Stimulated activated naive CD8-positive, alpha-beta T cell treated with anti-CD3 and anti-CD28 coated beads, Interleukin-15, Interleukin-2, amounts not matched to agents 100 U/mL and 50 U/mL, for 24 hours (primary cell): ENCODE measurements around the gene SOX6.

Source experiments
- ATAC-seq: fragments of 150-1000 bp; cut with Tn5 transposase; one replicate; pipeline ENCODE4 v1.10.0; 2021
- DNase-seq: peaks from one replicate; pipeline ENCODE4 v3.0.0; 2021

The SOX6 gene

DNA sequence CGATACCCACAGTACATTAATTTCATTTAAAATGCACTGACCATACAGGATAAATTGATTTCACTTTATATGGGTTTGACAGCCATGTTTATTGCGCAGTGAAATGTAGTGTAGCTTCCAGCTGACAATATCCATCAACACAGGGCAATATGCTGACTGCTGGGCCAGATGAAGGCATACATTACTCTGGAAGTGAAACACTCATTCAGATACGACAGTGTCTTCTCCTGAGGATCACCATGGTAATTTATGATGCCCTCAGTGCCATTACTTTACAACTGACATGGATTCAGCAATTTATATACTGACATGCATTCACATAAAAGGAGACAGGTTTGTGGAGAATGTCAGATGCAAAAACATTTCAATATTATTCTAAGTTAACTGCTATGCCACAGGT lies 365.1 kb downstream of the SOX6 start:
- DNase-seq (no peak), ATAC-seq (no peak)

GRCh38 chr11:15989685-15990084 lies 366.7 kb downstream of the SOX6 start:
- no peak for ATAC-seq
- DNase-seq, result no peak

- ATAC-seq, result no peak
- no peak for DNase-seq
Observed at GRCh38 chr11:15988693-15989231, 367.6 kb downstream of the SOX6 start.

GRCh38 chr11:15988016-15988550 lies 368.3 kb downstream of the SOX6 start:
- ATAC-seq, result no peak
- no peak for DNase-seq

GRCh38 chr11:15987046-15987445 lies 369.3 kb downstream of the SOX6 start:
- ATAC-seq (no peak), DNase-seq (no peak)

DNA sequence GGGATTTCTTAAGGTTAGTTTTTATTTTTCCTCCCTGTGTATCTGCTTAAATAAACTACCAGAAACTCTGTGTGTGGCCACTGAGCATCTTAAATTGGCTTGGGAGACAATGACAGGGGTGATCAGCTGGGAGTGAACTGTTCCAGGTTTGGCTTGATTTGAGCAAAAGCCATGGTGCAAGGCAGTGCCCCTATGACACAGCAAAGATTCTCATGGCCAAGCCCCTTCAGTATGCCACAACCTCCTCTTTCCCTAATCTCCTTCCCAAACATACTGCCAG lies 370.5 kb downstream of the SOX6 start:
- no peak for DNase-seq
- ATAC-seq, result no peak

DNA sequence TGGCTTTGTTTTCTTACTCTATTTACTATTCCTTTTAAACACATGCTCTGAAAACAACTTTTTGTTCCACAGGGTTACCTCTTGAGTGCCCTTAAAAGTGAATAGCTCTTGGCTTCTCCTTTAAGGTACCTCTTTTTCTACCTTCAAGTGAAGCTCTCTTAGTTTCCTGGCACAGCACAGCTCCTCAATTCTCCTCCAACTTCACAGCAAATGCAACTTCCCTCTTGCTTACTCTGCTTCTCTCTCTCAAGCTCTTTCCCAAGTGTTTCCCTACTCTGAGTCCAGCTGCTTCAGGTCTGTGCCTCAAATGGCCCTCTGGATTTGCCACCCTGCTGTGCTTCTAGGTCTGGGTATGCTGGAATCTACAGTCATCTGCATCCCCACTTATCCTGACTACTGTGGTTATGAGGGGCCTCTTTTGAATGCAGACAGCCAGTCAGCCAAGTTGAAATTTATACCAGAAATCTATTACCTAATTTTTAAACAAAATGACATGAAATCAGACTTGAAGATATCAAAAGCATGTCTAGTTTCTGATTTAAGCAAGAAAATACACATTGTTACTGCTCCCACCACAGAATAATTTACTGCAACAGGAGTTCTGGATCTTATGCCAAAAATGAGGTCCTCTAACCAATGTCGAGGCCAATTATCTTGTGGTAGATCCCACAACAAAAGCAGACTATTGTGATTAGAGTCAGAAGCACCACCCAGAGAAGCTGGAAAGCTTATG lies 371.1 kb downstream of the SOX6 start:
- ATAC-seq (no peak), DNase-seq (no peak)

GRCh38 chr11:15981292-15981691 lies 375.1 kb downstream of the SOX6 start:
- no peak for DNase-seq
- ATAC-seq, result no peak

GRCh38 chr11:15977116-15977515 lies 379.2 kb downstream of the SOX6 start:
- ATAC-seq, result no peak
- no peak for DNase-seq

- ATAC-seq (no peak), DNase-seq (no peak)
Observed at GRCh38 chr11:15976433-15977045, 379.8 kb downstream of the SOX6 start.

GRCh38 chr11:15975742-15976141 lies 380.6 kb downstream of the SOX6 start:
- no peak for ATAC-seq
- DNase-seq, result no peak

- DNase-seq (no peak), ATAC-seq (no peak)
Observed at GRCh38 chr11:15972838-15973237, 383.5 kb downstream of the SOX6 start.

- no peak for DNase-seq
- no peak for ATAC-seq
Observed at GRCh38 chr11:15971215-15971546, 385.2 kb downstream of the SOX6 start.

- no peak for ATAC-seq
- no peak for DNase-seq
Observed at GRCh38 chr11:15970506-15971214, 385.7 kb downstream of the SOX6 start.

DNA sequence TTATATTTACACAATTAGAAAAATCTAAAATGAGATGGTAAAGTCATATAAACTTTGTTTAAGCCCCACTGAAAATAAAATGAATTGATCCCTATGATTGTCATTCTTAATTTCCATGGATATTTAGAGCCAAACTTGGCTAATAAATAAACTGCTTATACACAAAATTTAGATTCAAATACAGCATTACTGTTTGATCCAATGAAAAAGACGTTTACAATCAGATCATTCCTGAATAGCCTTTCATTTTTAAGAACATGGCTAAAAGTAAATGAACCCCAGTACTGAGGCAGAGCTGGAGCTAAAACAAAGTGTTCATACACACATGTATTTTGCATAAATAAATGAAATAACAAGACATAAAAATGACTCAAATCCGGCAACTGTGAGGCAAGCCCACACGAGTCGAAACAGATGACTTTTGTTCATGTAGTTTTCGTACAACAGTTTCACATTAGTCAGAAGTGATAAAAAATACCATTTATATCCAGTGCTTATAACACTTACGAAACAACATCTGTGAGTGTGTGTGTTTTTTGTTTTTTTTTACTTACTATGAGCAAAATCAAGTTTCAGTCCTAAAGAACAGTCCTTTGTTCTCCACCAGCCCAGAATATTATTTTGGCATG lies 386.5 kb downstream of the SOX6 start:
- no peak for ATAC-seq
- no peak for DNase-seq

- DNase-seq, result no peak
Observed at GRCh38 chr11:15969281-15969680, 387.1 kb downstream of the SOX6 start.

DNA sequence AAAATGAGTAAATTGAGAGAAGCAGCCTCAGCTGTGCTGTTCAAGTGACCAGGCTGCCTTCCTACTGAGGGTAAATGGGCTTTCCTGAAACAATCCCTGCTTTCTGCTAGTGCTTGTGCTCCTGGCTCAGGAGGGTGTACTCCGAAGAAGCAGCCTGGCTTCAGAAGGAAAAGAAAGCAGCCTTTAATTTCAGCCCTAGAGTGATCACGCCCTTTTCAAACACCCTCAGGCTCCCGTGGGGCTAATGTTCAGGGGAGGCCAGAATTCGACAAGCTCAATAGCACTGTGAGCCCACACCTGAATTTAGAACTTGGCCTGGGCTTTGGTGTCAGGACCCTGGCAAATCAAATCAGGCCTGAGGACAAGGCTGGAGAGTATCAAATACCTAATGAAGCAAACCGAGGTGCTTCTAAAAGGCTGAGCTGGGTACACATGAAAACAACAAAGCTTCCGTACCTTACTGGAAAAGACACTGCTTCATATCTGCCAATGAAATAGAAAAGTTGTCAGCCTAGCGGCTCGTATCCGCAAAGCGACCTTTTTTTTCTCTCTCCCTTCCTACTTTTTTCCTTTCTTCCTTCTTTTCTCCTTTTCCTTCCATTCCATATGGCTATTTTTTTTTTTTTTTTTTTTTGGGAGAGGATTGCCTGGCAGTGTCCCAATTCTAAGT lies 387.8 kb downstream of the SOX6 start:
- ATAC-seq (no peak), DNase-seq (no peak)

More at GRCh38 chr11:15969281-15969680, 387.1 kb downstream of the SOX6 start:
- ATAC-seq, result no peak

GRCh38 chr11:15967966-15968365 lies 388.4 kb downstream of the SOX6 start:
- DNase-seq (no peak), ATAC-seq (no peak)

- ATAC-seq, result no peak
- DNase-seq, result no peak
Observed at GRCh38 chr11:15967166-15967565, 389.2 kb downstream of the SOX6 start.

DNA sequence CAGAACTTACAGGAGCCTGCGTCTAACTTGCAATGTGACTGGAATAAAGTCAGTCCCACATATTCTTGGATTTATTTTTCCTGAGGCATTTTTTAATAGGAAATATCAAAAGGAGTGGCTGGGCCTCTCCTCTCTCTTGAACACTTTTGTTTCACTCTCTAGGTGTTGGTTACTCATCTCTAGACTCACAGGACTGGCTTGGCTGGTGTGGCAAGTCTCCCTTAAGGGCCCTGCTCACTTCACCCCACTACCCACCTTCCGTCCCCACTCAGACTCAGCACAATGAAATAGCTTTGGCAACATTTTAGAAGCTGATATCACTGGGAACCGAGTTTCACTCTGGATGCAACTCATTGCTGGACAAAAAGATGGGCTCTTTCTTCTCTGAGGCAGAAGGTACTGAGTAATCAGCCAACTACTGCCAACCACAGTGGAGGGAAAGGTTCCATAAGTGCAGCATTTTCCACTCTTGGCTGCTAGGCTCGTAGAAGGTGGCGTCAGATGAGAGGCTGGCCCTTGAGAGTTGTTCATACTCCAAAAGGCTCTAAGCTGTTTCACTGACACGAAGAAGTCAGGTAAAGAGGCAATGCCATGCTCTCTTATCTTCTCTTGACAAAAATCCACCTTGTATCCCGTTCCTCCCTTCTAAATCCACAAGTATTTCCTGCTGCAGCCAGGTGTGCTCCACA lies 390.6 kb downstream of the SOX6 start:
- ATAC-seq (no peak), DNase-seq (no peak)

DNA sequence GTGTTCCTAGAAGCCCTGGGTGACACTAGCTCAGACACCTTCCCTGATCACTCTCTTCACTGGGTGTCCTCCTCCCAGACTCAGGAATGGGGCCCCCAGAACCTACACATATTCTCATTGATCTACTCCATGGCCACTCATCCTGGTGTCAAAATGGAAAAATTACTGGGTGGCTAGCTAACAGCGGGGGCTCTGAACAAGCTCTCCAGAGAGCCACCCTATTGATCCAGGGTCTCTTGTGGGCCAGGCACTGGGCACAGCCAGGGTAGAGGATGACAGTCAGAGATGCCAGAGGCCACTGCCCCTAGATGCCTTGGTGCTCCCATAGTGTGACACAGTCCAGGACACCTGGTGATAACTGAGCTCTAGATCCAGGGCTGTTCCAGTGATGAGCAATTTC lies 393.1 kb downstream of the SOX6 start:
- DNase-seq, result no peak
- ATAC-seq, result no peak

- ATAC-seq, result no peak
- DNase-seq, result no peak
Observed at GRCh38 chr11:15958910-15959309, 397.4 kb downstream of the SOX6 start.
